Skeletal muscle satellite cell (primary cell): Measurements from ENCODE around the gene CCDC141.

Experiments used
- H3K27me3 ChIP-seq: 2 replicates; pipeline ENCODE4 v1.7.0; 2013; ENCODE audit warnings: low read length; ENCODE audit not compliant: control insufficient read depth, insufficient read depth
- H3K36me3 ChIP-seq: 2 replicates; pipeline ENCODE4 v1.7.0; 2013; ENCODE audit warnings: mild to moderate bottlenecking, control low read depth, low read length; ENCODE audit not compliant: insufficient read depth
- H3K4me1 ChIP-seq: 2 replicates; pipeline ENCODE4 v1.7.0; 2013; ENCODE audit warnings: low read length; ENCODE audit not compliant: control insufficient read depth, insufficient read depth
- H3K4me2 ChIP-seq: 2 replicates; pipeline ENCODE4 v1.7.0; 2013; ENCODE audit warnings: mild to moderate bottlenecking, low read length
- H3K4me3 ChIP-seq: 2 replicates; pipeline ENCODE4 v1.7.0; 2013; ENCODE audit warnings: low read length
- H3K9ac ChIP-seq: 2 replicates; pipeline ENCODE4 v1.7.0; 2013; ENCODE audit warnings: mild to moderate bottlenecking, low read depth, low read length, moderate library complexity
- H3K9me3 ChIP-seq: replicated peaks from 2 replicates; pipeline ENCODE4 v1.7.0; 2013; ENCODE audit warnings: mild to moderate bottlenecking, control low read depth, low read length

Gene CCDC141

GRCh38 chr2:178927173-178927572 lies 122.8 kb downstream of the CCDC141 start:
- H3K9me3 ChIP-seq: no peaks in the 10 kb centered on the region
- peaks cover 9% of the 10 kb centered on the region for H3K4me1 ChIP-seq
- H3K4me3 ChIP-seq: no peak overlapping the region
- no peak overlapping the region for H3K4me2 ChIP-seq
- H3K36me3 ChIP-seq: no peaks in the 10 kb centered on the region
- H3K27me3 ChIP-seq: no peaks in the 10 kb centered on the region
- no peak overlapping the region for H3K9ac ChIP-seq

- no peak overlapping the region for H3K4me2 ChIP-seq
- H3K36me3 ChIP-seq: no peaks in the 10 kb centered on the region
- no peaks in the 10 kb centered on the region for H3K27me3 ChIP-seq
- no peak overlapping the region for H3K9ac ChIP-seq
- H3K9me3 ChIP-seq: no peaks in the 10 kb centered on the region
- H3K4me3 ChIP-seq: no peak overlapping the region
- peaks cover 9% of the 10 kb centered on the region for H3K4me1 ChIP-seq
Measured at GRCh38 chr2:178924817-178925216, 125.1 kb downstream of the CCDC141 start.

DNA sequence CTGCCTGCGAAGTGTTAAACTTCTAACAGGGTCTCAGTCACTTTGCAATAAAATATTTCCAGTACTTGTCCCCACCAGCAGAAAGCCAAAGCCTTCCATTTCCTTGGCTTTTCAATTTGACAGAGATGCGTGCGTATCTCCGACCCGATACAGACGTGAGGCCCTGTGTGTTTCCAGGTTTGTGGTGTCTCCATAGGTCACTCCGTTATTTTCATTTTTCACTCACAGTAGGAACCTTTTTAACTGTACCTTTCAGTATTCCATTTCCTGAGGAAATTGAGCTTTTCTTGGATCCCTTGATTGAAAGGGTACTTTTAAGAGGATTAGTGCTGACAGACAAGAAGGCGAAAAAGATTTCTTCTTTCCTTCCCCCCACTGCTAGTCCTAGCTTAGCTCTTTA lies 126.4 kb downstream of the CCDC141 start:
- no peaks in the 10 kb centered on the region for H3K9me3 ChIP-seq
- H3K4me3 ChIP-seq: no peak overlapping the region
- no peak overlapping the region for H3K4me2 ChIP-seq
- H3K9ac ChIP-seq: no peak overlapping the region
- H3K27me3 ChIP-seq: no peaks in the 10 kb centered on the region
- H3K4me1 ChIP-seq: peaks cover 9% of the 10 kb centered on the region
- no peaks in the 10 kb centered on the region for H3K36me3 ChIP-seq

GRCh38 chr2:178920916-178921513 lies 128.9 kb downstream of the CCDC141 start:
- Histone ChIP-seq H3K4me3 (no peak overlapping the region), H3K27me3 (no peaks in the 10 kb centered on the region), H3K4me1 (peaks cover 9% of the 10 kb centered on the region)

GRCh38 chr2:178917555-178917954 lies 132.4 kb downstream of the CCDC141 start:
- peaks cover 5% of the 10 kb centered on the region for H3K4me1 ChIP-seq
- H3K9ac ChIP-seq: no peak overlapping the region
- H3K27me3 ChIP-seq: no peaks in the 10 kb centered on the region
- H3K9me3 ChIP-seq: no peaks in the 10 kb centered on the region
- no peak overlapping the region for H3K4me2 ChIP-seq
- no peaks in the 10 kb centered on the region for H3K36me3 ChIP-seq
- H3K4me3 ChIP-seq: no peak overlapping the region

More at GRCh38 chr2:178920916-178921513, 128.9 kb downstream of the CCDC141 start:
- H3K9ac ChIP-seq: no peak overlapping the region
- H3K36me3 ChIP-seq: no peaks in the 10 kb centered on the region
- no peak overlapping the region for H3K4me2 ChIP-seq
- no peaks in the 10 kb centered on the region for H3K9me3 ChIP-seq

DNA sequence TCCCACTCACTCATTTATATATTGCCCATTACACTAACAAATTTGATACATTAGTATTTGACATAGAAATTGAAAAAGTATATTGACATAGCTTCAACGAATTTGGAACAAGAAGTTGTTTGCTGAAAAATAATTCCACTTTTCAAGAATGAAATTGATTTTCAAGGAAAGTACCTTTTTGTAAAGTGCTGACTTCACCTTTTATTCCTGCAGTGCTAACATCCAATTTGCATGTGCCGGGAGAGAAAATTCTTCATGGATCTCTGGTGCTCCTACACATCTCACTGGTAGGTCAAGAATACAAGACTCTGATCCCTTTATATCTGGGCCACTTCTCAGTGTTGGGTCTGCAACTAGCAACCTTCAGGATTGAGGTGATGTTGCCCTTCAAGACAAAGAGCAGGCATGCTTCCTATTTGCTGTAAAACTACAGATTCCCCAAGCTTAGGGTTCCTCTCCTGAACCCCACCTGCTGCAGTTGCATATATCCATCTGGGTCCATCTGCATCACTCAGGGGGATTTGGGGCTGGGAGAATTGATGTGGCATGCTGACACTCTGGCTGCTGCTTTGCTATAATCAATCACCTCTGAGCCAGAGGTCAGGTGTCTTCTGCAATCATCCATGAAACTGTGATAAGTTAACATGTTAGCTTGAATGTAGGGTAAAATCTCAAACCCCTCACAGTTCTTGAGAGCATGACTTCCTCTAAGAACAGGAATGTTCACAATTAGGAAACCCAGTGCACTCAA lies 134.3 kb downstream of the CCDC141 start:
- H3K27me3 ChIP-seq: no peaks in the 10 kb centered on the region
- peaks cover 10% of the 10 kb centered on the region for H3K4me1 ChIP-seq
- H3K9ac ChIP-seq: no peak overlapping the region
- H3K36me3 ChIP-seq: no peaks in the 10 kb centered on the region
- H3K4me2 ChIP-seq: no peak overlapping the region
- no peaks in the 10 kb centered on the region for H3K9me3 ChIP-seq
- H3K4me3 ChIP-seq: no peak overlapping the region

- H3K9me3 ChIP-seq: no peaks in the 10 kb centered on the region
- no peak overlapping the region for H3K4me3 ChIP-seq
- H3K36me3 ChIP-seq: no peaks in the 10 kb centered on the region
- no peak overlapping the region for H3K4me2 ChIP-seq
- peaks cover 10% of the 10 kb centered on the region for H3K4me1 ChIP-seq
- H3K27me3 ChIP-seq: peaks cover 3% of the 10 kb centered on the region
- H3K9ac ChIP-seq: no peak overlapping the region
Measured at GRCh38 chr2:178914259-178914849, 135.6 kb downstream of the CCDC141 start.

DNA sequence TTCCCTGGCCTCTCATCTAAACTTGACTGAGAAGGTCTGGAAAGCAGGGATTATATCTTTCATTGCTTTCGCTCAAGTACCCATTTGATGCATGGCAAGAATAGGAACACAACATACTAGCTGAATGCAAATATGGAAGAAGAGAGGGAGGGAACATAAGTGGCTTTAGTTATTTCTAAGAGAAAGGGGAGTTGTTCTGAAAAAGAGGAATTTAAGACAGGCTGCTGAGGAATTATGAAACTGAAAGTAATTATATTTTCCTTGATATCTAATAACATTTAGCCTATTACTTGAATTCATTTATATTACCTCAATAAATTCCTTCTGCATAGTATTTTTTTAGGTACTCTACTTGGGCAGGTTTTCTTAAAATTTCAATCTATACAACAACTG lies 136.9 kb downstream of the CCDC141 start:
- no peak overlapping the region for H3K4me3 ChIP-seq
- peaks cover 3% of the 10 kb centered on the region for H3K27me3 ChIP-seq
- no peaks in the 10 kb centered on the region for H3K36me3 ChIP-seq
- H3K4me2 ChIP-seq: no peak overlapping the region
- peaks cover 10% of the 10 kb centered on the region for H3K4me1 ChIP-seq
- H3K9me3 ChIP-seq: no peaks in the 10 kb centered on the region
- H3K9ac ChIP-seq: no peak overlapping the region

- Histone ChIP-seq H3K27me3 (peaks cover 3% of the 10 kb centered on the region), H3K9me3 (no peaks in the 10 kb centered on the region), H3K4me2 (no peak overlapping the region), H3K9ac (no peak overlapping the region), H3K4me1 (peaks cover 10% of the 10 kb centered on the region), H3K4me3 (no peak overlapping the region), H3K36me3 (no peaks in the 10 kb centered on the region)
Measured at GRCh38 chr2:178912416-178913048, 137.4 kb downstream of the CCDC141 start.

- H3K4me1 ChIP-seq: peaks cover 10% of the 10 kb centered on the region
- no peak overlapping the region for H3K4me2 ChIP-seq
- no peaks in the 10 kb centered on the region for H3K36me3 ChIP-seq
- peaks cover 3% of the 10 kb centered on the region for H3K27me3 ChIP-seq
- H3K9me3 ChIP-seq: no peaks in the 10 kb centered on the region
- H3K9ac ChIP-seq: no peak overlapping the region
- no peak overlapping the region for H3K4me3 ChIP-seq
Measured at GRCh38 chr2:178911039-178911438, 138.9 kb downstream of the CCDC141 start.

GRCh38 chr2:178910005-178910404 lies 139.9 kb downstream of the CCDC141 start:
- no peak overlapping the region for H3K4me3 ChIP-seq
- H3K9me3 ChIP-seq: no peaks in the 10 kb centered on the region
- H3K36me3 ChIP-seq: no peaks in the 10 kb centered on the region
- H3K9ac ChIP-seq: no peak overlapping the region
- peaks cover 10% of the 10 kb centered on the region for H3K4me1 ChIP-seq
- no peak overlapping the region for H3K4me2 ChIP-seq
- H3K27me3 ChIP-seq: peaks cover 3% of the 10 kb centered on the region
